HG03342 (cell line): ENCODE results near the gene SMARCA4.
"Not testable (repeated sequence)": the region's sequence is repeated elsewhere in the genome, so short reads cannot be mapped to it uniquely, and the experiment has no call there.

Experiments used
- ATAC-seq: cut with Tn5 transposase; IDR thresholded peaks from one replicate; pipeline ENCODE4 v1.9.1; 2021; ENCODE audit warnings: mild to moderate bottlenecking, moderate library complexity; ENCODE audit not compliant: unreplicated experiment

The SMARCA4 gene

GRCh38 chr19:10975374-10976130 is 14.7 kb downstream of the SMARCA4 start:
- no peak for ATAC-seq

GRCh38 chr19:10976131-10976892 is 15.5 kb downstream of the SMARCA4 start:
- ATAC-seq = no peak

GRCh38 chr19:10977742-10978092 is 16.9 kb downstream of the SMARCA4 start:
- no peak for ATAC-seq

GRCh38 chr19:10979951-10980381 is 19.1 kb downstream of the SMARCA4 start:
- ATAC-seq = no peak

GRCh38 chr19:10981252-10981895 is 20.5 kb downstream of the SMARCA4 start:
- no peak for ATAC-seq

GRCh38 chr19:10983026-10983425 is 22.2 kb downstream of the SMARCA4 start:
- ATAC-seq = no peak

GRCh38 chr19:10984166-10984735 is 23.4 kb downstream of the SMARCA4 start:
- ATAC-seq = no peak

- ATAC-seq = no peak
Observed at GRCh38 chr19:10985502-10985901, 24.7 kb downstream of the SMARCA4 start.

GRCh38 chr19:10986301-10987127 is 25.7 kb downstream of the SMARCA4 start:
- no peak for ATAC-seq

GRCh38 chr19:10987571-10988297 is 26.9 kb downstream of the SMARCA4 start:
- no peak for ATAC-seq

GRCh38 chr19:10988380-10988779 is 27.6 kb downstream of the SMARCA4 start:
- ATAC-seq = no peak

GRCh38 chr19:10988921-10989320 is 28.1 kb downstream of the SMARCA4 start:
- ATAC-seq = no peak

- no peak for ATAC-seq
Observed at GRCh38 chr19:10991076-10991475, 30.2 kb downstream of the SMARCA4 start.

- no peak for ATAC-seq
Observed at GRCh38 chr19:10991521-10992081, 30.8 kb downstream of the SMARCA4 start.

GRCh38 chr19:10992174-10992573 is 31.3 kb downstream of the SMARCA4 start:
- not testable (repeated sequence) for ATAC-seq

GRCh38 chr19:10995926-10996600 is 35.2 kb downstream of the SMARCA4 start:
- no peak for ATAC-seq

- no peak for ATAC-seq
Observed at GRCh38 chr19:10998045-10998533, 37.3 kb downstream of the SMARCA4 start.

GRCh38 chr19:10998666-10999065 is 37.8 kb downstream of the SMARCA4 start:
- no peak for ATAC-seq

GRCh38 chr19:11005521-11005920 is 44.7 kb downstream of the SMARCA4 start:
- no peak for ATAC-seq
